Dedifferentiated amniotic fluid mesenchymal stem cell (primary cell): ENCODE measurements around the gene EIF2A.
A peak's percentile ranks its signal among the peaks of the same experiment; 100 is the strongest.
"Not testable (repeated sequence)": the region's sequence is repeated elsewhere in the genome, so short reads cannot be mapped to it uniquely, and the experiment has no call there.

Experiments used
- DNase-seq: peaks from one replicate; pipeline ENCODE4 v3.0.0-alpha.2; 2016; ENCODE audit errors: extremely low spot score

The EIF2A gene

DNA sequence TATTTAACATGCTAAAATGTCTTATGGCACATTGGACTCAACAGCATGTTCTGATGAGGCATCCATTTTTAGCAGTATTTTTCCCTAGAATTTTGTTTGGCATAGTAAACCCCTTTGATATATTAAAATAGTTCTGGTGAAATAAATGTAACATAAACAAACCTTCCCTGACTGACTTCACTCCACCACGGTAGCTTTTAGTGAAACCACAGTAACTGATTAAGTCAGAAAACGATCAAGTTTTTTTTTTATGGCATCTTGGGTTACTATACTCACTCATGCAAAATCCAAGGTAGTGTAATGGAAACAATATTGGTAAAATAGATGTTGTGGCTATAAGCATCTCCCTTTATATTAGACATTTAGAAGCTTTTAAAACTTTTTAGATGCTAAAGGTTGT is 3.1 kb upstream of the EIF2A start:
- DNase-seq: no peak

DNA sequence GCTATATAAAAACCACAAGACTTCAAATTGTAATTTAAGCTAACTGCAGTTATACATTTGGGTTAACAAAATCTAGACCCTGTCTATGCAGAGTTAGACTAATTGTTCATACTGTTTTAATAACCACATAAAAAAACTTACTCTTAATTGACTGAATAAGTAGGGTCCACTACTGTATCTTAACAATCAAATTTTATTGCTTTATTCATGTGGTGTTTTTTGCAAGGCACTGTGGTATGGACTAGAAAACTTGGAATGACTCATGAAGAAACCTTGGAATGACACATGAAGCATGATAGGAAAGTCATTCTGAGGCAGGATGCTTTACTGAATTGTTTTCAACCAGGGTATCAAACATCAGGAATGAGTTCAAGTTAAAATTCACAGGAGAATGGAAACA is 2.5 kb upstream of the EIF2A start:
- DNase-seq: peak; percentile 43

DNA sequence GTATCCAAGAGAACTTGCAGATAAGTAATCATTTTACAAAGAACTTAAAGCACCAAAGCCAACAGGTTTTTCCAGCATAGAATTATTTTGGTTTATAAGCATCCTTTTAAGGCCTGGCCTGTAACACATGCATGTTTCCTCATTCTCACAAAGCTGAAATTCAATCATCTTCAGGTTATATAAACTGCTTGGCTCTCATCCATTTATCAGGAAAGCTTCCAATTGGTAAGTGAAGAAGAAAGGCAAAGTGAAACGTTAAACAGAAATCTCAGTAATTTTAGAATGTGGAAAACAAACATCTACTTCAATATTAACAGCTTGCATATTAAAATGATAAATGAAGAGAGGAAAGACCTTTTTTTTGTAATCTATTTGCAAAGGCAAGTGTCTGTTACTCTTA is 1.9 kb upstream of the EIF2A start:
- DNase-seq: peak; percentile 52

DNA sequence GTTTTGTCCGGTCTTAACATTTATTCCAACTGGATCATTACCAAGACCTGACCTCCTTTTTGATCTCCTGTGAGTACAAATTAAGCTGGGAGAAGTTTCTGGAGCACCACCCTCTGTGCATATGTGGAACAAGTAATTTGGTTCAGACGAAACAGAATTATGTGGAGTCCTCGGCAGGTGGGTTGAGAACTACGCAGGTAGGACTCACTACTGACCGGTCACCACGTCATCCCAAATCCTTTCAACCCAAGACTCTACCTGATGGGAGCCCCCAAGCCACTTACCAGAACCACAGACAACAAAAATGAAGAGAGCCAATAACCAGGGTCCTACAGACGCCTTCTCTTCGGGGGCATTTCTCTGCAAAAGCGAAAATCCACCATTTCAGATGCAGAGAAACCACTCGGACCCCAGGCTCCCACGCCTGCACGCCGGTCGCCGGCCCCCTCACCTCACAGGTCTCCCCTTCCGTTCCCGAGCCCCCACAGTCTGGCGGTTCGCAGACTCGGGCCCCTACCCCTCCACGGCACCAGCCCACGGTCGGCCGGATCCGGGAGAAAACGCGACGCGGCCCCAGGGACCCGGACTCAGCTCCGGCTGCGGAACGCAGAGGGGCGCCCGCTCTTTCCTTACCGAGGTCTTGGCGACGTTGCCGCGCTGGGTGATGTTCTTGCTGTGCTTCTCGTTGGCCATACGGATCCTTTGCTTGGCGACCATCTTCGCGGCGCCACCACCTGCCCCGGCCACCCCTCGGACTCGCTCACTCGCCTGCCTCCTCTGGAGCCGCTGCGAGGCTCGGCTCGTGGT is 965 bp upstream of the EIF2A start:
- DNase-seq: no peak

DNA sequence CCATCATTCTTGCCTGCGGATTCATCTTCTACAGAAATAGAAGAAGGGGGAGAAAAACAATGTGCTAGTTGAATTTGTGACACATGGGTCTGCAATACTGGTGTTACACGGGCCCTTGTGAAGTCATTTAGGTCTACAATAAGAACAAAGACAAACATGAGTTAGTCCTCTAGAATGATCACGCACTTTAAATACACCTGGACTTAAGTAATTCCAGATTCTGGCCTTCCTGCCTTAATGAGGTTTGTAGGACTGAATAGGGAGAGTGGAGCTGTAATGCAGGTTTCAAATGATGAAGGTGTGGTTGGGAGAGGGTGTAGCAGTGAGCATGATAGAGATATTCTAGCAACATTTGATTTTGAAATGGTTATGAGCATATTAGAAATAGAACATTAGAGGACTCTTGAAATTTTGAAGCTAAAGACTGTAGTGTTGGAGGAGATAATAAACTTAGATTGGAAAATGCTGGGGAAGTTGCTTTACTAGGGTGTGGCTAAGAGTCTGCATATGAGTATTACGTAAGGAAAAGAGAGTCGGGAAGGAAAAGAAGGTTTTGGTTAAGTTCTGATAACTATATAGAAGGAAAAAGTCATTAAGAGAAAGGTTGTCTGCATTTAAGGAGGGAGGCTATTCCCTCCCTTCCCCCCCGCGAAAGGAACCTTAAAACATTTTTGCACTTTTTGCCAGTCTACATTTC is 606 bp downstream of the EIF2A start:
- no peak for DNase-seq

DNA sequence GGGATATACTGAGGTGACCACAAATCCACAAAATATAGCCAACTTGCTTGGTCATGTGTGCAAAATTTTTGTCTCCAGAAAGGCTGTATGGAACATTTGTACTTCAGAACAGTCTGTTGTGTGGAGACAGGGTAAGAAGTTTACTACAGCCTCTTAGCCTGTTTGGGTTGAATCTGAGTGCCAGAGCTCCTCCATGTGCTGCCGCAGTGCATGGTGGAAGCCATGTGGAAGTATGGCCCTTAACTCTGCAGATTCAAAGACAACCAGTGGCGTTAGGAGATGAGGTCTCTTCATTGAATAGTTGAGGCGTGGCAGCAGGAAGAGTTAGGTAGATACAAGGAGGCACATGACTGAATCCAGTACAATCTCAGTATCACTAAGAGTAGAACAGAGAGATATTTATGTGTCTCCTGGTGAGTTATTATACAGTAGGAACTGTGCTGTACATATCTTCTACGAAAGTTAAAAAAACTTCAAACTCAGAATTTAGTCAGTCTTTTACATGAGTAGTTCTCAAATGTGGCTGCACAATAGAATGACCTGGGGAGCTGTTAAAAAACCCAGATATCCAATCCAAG is 9.4 kb downstream of the EIF2A start:
- DNase-seq: no peak

DNA sequence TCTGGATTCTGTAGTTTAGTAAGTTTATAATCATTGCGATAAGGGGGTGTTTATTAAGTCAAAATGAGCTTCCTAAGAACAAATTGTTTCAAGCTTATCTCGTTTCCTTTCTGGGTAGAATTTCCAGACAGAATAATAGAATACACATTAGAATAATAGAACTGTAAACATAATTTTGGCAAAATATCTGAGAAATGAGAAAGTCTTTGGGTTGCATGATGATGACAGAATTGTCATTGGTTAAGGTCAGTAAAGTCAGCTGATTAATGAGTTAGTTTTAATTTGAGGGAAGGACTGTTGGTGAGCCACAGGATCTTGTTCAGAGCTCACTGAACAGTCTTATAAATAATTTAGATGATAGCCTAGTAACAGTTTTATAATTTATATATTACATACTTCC is 10.2 kb downstream of the EIF2A start:
- no peak for DNase-seq

DNA sequence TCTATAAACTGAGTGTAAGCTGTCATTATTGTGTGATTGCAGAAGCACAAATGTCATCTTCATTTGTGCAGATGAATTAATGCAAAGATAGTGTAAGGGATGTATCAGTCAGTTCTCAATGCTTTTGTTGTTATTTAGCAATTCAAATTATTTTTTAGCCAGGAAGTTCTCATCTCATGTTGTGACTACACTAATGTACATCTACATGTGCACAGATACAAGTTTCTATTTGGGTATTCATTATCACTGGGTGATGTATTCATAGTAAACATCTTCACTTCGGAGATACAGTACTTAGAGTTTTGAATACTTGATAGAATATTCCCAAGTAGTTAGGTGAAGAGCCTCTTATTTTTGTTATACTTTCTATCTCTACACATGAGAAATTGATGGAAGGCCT is 11.1 kb downstream of the EIF2A start:
- no peak for DNase-seq

DNA sequence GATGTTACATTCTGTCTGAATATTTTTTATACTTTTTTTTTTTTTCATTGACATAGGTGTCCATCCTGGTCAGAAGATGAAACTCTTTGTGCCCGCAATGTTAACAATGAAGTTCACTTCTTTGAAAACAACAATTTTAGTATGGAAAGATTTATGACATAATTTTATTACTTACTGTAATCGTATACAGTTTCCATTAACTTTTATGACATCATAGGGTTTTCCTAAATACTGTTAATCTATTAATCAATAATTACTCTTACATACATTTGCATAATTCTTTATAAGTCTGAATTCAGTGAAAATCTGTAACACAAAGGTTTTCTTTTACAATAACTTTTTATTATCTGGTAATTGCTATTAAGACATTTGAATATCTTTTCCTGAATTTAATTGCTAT is 17.7 kb downstream of the EIF2A start:
- no peak for DNase-seq

DNA sequence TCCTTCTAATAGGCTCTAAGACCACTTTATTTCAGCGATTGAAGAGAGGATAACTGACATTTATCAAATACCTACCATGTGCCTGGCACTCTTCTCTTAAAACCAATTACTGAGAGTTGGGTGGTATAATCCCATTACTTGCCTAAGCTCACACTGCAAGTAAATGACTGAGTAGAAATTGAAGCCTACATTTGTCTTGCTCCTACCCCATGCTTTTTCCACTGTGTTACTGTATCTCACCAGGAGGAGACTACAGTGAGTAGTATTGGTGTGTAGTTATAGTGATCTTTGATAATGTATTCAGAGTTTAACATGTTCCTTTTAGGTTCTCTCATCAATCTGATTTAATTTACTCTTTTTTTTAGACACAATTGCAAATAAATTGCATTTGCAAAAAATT is 20.7 kb downstream of the EIF2A start:
- no peak for DNase-seq

DNA sequence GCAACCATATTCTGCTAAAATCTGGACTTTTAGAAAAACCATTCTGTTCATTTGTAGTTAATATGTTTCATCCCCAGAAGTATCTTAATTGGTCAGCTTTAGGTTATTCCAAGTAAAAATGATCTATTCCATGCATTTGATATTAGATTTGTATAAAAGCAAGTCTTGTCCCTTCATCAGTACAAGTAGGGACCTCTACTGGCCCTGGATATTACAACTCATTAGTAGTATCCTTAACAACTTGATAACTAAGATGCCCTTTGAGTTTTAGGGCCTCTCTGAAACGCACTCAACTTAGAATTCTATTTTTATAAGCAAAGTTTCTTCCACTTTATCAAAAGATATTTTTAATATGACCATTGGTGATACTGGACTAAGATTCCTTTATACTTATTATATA is 31.3 kb downstream of the EIF2A start:
- no peak for DNase-seq

DNA sequence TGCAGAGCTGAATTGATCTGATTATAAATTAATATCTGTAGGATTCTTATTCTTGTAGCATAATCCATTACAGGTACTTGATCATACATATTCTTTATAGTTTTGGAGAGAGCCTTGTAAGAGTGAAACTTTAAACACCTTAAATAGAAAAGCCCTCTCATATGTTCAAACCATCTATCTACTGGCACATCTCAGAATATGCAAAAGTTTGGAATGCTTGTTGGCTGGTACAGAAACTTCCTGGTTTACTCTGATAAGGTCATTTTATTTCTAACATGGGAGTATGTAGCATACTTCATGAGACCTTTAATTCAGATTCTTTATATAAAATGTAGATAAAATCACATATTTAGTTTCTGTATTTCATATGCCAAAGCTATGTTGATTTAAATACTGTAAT is 34.6 kb downstream of the EIF2A start:
- no peak for DNase-seq

DNA sequence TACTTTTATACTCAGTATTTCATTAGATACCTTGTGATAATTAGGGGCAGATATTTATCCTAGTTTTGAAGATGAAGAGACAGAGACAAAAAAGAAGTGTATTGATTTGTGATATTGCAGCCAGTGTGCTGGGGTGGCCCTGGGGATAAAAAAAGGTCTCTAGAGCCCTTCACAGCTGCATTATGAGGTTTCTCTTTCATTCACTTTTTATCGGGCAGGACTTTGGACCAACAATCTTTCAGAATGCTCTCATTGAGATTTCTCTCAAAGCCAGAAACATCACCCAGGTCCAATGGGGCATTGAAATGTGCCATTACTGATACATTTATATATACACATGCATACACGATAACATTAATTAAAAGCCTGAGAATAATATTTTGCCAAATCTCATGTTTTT is 36.0 kb downstream of the EIF2A start:
- no peak for DNase-seq

DNA sequence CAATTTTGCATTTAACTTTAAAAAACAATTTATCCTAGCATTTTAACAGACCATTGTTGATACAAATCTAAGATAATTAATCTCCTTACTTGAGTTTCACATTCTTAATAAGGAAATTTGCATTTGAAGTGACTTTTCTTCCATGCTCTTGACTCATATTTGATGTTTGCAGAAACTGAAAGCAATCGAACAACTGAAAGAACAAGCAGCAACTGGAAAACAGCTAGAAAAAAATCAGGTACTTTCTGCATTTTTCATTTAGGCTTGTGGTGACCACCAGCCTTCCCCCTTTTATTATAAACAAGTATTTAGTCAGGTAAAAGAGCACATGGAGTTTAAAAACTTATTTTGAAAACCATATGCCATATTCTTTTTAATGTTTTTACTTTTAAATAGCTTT is 36.4 kb downstream of the EIF2A start:
- no peak for DNase-seq

DNA sequence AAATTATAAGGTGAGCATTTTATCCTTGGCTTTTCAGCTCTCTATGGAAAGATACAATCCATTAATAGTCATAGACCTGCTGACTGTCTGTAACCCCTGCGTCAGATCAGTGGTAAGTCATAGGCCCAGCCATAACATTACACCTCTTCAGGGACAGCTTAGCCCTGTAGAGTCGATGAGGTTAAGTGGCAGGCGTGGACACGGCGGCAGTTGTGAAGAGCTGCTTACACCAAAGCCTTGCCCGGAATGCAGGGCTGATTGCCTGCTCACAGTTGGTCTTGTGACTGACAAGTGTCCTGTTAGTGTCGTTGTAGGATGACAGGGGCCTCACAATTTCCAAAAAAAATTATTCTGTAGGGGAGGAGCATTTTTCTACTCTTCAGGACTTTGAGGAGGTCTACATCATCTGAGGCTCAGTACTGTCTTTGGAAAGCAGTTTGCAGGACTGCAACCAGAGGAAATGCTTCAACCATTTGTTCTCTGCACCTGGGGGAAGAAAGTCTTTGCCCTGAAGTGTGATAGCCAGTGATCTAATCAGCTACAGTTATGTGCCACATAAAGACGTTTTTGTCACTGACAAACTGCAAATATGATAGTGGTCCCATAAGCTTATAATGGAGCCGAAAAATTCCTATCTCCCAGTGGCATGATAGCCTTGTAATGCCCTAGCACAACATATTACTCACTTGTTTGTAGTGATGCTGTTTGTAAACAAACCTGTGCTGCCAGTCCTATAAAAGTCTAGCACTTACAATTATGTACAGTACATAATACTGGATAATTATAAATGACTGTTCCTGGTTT is 41.6 kb downstream of the EIF2A start:
- no peak for DNase-seq

DNA sequence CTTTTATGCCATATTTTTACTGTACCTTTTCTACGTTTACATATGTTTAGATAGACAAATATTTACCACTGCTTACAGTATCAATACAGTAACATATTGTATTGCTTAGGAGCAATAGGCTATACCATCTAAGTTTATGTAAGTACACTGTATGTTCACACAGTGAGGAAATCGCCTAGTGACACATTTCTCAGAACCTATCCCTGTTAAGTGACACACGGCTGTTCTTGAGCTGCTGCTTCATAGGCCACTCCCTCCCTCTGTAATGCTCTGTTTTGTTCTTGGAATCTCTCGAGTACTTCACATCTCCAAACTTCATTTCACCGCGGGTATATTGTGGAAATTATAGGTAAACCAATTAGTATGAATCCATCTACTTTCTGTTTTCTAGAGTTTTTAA is 43.2 kb downstream of the EIF2A start:
- DNase-seq: no peak

DNA sequence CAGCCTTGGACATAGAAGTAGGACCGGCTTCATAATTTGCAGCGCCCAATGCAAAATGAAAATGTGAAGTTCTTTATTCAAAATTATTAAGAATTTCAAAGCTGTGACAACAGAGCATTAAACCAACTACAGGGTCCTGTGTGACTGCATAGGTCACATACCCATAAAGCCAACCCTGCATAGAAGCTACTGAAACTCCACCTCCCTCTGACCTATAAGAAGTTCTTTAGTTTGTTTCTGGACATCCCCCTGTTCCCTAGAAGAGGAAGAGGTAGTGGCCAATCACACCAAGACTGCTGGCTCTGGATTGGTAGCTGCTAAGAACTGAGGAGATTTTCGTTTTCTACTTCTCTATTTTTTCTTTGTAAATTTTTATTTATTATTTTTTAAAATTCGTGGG is 47.6 kb downstream of the EIF2A start:
- no peak for DNase-seq

DNA sequence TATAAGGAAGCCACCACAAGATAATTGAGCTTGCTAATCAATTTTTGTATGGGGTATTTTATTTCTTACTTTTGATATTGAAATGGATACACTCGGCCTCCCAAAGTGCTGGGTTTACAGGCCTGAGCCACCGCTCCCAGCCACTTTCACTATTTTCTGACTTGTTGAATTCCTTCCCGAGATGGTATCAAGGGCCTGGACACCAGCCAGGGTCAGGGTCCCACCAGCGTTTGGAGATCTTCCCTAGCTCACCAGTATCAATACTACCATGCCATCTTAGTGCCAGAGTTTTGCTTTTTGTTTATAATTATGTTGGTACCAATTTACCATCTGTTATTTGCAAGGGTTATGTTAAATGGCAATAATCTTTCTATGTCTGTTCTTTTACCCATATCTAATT is 51.1 kb downstream of the EIF2A start:
- DNase-seq: no peak

DNA sequence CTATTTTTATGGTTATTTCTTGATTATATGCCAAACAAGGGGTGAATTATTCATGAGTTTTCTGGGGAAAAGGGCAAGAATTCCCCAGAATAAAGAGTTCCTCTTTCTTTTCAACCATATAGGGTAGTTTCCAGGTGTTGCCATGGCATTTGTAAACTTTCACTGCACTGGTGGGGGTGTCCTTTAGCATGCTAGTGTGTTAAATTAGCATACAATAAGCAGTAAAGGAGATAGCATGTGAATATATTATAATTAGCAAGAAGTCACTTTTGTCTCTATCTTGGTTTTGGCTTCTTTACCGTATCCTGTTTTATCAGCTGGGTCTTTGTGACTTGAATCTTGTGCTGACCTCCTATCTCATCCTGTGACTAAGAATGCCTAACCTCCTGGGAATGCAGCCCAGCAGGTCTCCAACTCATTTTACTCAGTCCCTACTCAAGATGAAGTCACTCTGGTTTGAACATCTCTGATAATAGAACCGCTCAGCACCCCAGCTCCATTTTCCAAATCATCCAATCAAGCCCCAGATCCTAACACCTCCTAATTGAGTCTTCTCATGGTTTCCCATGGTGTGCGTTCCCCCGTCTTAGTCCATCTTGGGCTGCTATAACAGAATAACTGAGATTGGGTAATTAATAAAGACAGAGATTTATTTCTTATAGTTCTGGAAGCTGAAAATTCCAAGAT is 53.2 kb downstream of the EIF2A start:
- no peak for DNase-seq

DNA sequence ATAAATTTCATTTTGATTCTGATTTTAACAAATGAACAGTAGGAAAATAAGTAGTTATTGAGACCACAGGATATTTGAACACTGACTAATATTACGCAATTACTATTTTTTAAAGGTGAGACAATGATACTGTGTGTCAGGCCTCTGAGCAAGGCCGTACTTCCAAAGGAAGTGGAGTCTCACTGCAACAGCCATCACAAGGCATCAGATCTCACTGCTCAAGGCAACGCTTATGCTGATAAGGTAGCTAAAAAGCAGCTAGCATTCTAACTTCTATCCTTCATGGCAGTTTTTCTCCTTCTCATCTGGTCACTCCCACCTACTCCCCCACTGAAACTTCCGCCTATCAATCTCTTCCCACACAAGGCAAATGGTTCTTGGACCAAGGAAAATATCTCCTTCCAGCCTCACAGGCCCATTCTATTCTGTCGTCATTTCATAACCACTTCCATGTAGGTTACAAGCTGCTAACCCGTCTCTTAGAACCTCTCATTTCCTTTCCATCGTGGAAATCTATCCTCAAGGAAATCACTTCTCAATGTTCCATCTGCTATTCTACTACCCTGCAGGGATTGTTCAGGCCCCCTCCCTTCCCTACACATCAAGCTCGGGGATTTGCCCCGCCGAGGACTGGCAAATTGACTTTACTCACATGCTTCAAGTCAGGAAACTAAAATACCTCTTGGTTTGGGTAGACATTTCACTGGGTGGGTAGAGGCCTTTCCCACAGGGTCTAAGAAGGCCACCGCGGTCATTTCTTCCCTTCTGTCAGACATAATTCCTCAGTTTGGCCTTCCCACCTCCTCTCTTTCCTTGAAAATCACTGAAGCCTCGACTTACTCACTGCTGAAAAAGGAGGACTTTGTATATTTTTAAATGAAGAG is 54.3 kb downstream of the EIF2A start:
- DNase-seq: not testable (repeated sequence)
